Spinal cord (tissue), 10 donors: Measurements from ENCODE around the gene HAGH. TPM values are rescaled to one million over a fixed set of nuclear protein-coding genes. Genes with fewer than 3 reads are reported as not detected.

Source experiments
- DNase-seq, 6 donors: peaks; one replicate each; pipeline versions ENCODE4 v3.0.0 to v3.0.0-alpha.2; 2013 to 2015; ENCODE audit warnings: low spot score in 6 of 6, low read depth in 4 of 6
- H3K27ac ChIP-seq: one replicate; pipeline ENCODE4 v1.5.1; 2013; ENCODE audit warnings: low read depth, low read length, control low read depth
- H3K27me3 ChIP-seq: one replicate; pipeline ENCODE4 v1.6.1; 2013; ENCODE audit warnings: low read length; ENCODE audit not compliant: control insufficient read depth, insufficient read depth
- H3K36me3 ChIP-seq: one replicate; pipeline ENCODE4 v1.6.1; 2013; ENCODE audit warnings: low read length; ENCODE audit not compliant: control insufficient read depth, insufficient read depth
- H3K4me1 ChIP-seq: one replicate; pipeline ENCODE4 v1.6.1; 2013; ENCODE audit warnings: low read length; ENCODE audit not compliant: control insufficient read depth, insufficient read depth
- H3K4me3 ChIP-seq: one replicate; pipeline ENCODE4 v1.5.1; 2013; ENCODE audit warnings: low read depth, low read length, control low read depth
- H3K9me3 ChIP-seq: one replicate; pipeline ENCODE4 v1.6.1; 2013; ENCODE audit warnings: low read length; ENCODE audit not compliant: control insufficient read depth, insufficient read depth
- WGBS: methylation state at CpG from one replicate; pipeline ENCODE4 v1.1.5; 2013; ENCODE audit warnings: missing lambda C conversion rate; ENCODE audit not compliant: insufficient coverage; 5-methylcytosine and 5-hydroxymethylcytosine counted together
- polyA plus RNA-seq, 2 donors: library from polyadenylated mRNA; unstranded; fragments of 120-200 nt; gene quantifications; one replicate each; pipeline ENCODE4 v1.2.1, GENCODE V29; 2013; ENCODE audit not compliant: insufficient read length in 2 of 2
- total RNA-seq, 2 donors: library from RNA; depleted of rRNA in 1 of 2; stranded (reverse); fragments of 120-200 nt in 1 of 2; fragments of >200 nt in 1 of 2; gene quantifications; one replicate each; pipeline versions ENCODE4 v1.2.3 to v1.2.4, GENCODE V29; 2013 to 2014
- donor health status: healthy.

HAGH gene
- total and polyA plus RNA-seq, 4 donors: 68.6 to 99.3 (median 90.8) TPM

GRCh38 chr16:1821861-1822611 is 4.6 kb downstream of the HAGH start:
- Histone ChIP-seq H3K36me3 (peaks cover 69% of the 10 kb centered on the region), H3K4me3 (no peak overlapping the region), H3K27ac (no peak overlapping the region), H3K27me3 (no peaks in the 10 kb centered on the region), H3K4me1 (peaks cover 15% of the 10 kb centered on the region), H3K9me3 (no peaks in the 10 kb centered on the region)
- 96% methylated on average over 20 of the region's 24 CpGs for WGBS
- no peak for DNase-seq

GRCh38 chr16:1820946-1821290 is 5.7 kb downstream of the HAGH start:
- DNase-seq: no peak
- peaks cover 14% of the 10 kb centered on the region for H3K4me1 ChIP-seq
- H3K27ac ChIP-seq: no peak overlapping the region
- no peaks in the 10 kb centered on the region for H3K9me3 ChIP-seq
- no peaks in the 10 kb centered on the region for H3K27me3 ChIP-seq
- 95% methylated on average over 12 of the region's 12 CpGs for WGBS
- peaks cover 80% of the 10 kb centered on the region for H3K36me3 ChIP-seq
- no peak overlapping the region for H3K4me3 ChIP-seq

GRCh38 chr16:1820096-1820945 is 6.3 kb downstream of the HAGH start:
- Histone ChIP-seq H3K27me3 (no peaks in the 10 kb centered on the region), H3K36me3 (peaks cover 84% of the 10 kb centered on the region), H3K4me3 (no peak overlapping the region), H3K9me3 (no peaks in the 10 kb centered on the region), H3K27ac (no peak overlapping the region), H3K4me1 (peaks cover 8% of the 10 kb centered on the region)
- no peak for DNase-seq
- 94% methylated on average over 21 of the region's 25 CpGs for WGBS

GRCh38 chr16:1819611-1820010 is 7.0 kb downstream of the HAGH start:
- Histone ChIP-seq H3K4me1 (peaks cover 3% of the 10 kb centered on the region), H3K27me3 (no peaks in the 10 kb centered on the region), H3K27ac (no peak overlapping the region), H3K9me3 (no peaks in the 10 kb centered on the region), H3K4me3 (no peak overlapping the region), H3K36me3 (peaks cover 80% of the 10 kb centered on the region)
- WGBS: 97% methylated on average over 10 of the region's 15 CpGs
- DNase-seq: no peak

GRCh38 chr16:1818873-1819525 is 7.6 kb downstream of the HAGH start:
- H3K4me1 ChIP-seq: peaks cover 3% of the 10 kb centered on the region
- H3K9me3 ChIP-seq: no peaks in the 10 kb centered on the region
- no peak overlapping the region for H3K27ac ChIP-seq
- no peaks in the 10 kb centered on the region for H3K27me3 ChIP-seq
- no peak for DNase-seq
- 92% methylated on average over 34 of the region's 35 CpGs for WGBS
- H3K36me3 ChIP-seq: peaks cover 82% of the 10 kb centered on the region
- no peak overlapping the region for H3K4me3 ChIP-seq

DNA sequence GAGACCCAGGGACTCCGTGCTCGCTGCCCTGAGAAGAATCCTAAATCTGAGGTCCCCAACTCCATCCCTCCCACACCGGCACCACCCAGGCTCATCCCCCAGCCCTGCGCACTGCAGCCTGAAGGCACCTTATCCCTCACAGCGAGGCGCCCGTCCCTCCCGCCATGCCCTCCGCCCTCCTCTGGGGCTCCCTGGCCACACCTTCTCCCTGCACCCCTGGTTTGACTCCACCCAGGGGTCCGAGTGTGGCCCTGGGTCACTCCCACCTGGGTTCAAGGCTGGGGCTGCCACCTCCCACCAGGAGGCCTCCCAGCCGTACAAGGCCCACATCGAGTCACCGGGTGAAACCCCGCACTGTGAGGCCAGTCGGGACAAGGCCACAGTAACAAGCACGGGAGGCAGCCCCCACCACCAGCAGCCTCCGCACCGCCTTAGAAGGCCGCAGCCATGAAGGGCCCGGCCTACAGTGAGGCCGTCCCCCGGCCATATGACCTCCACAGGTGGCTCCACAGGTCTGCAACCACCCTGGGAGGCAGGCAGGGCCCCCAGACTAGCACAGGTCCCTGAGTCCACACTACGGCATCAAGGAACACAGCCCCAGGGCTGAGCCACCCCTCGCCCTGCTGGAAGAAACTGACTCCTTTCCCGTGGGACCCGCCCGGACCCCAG is 8.3 kb downstream of the HAGH start:
- Histone ChIP-seq H3K27me3 (no peaks in the 10 kb centered on the region), H3K36me3 (peaks cover 86% of the 10 kb centered on the region), H3K4me1 (no peaks in the 10 kb centered on the region), H3K4me3 (no peak overlapping the region), H3K27ac (no peak overlapping the region), H3K9me3 (no peaks in the 10 kb centered on the region)
- 96% methylated on average over 27 of the region's 27 CpGs for WGBS
- no peak for DNase-seq

- WGBS: 95% methylated on average over 16 of the region's 17 CpGs
- H3K9me3 ChIP-seq: no peaks in the 10 kb centered on the region
- no peaks in the 10 kb centered on the region for H3K4me1 ChIP-seq
- H3K27ac ChIP-seq: no peak overlapping the region
- DNase-seq: no peak
- peaks cover 86% of the 10 kb centered on the region for H3K36me3 ChIP-seq
- H3K27me3 ChIP-seq: no peaks in the 10 kb centered on the region
- no peak overlapping the region for H3K4me3 ChIP-seq
These were observed 8.9 kb downstream of the HAGH start for GRCh38 chr16:1817716-1818115.

- 91% methylated on average over 9 of the region's 9 CpGs for WGBS
- no peak for DNase-seq
- H3K4me3 ChIP-seq: no peak overlapping the region
- no peak overlapping the region for H3K27ac ChIP-seq
- no peaks in the 10 kb centered on the region for H3K27me3 ChIP-seq
- no peaks in the 10 kb centered on the region for H3K4me1 ChIP-seq
- H3K36me3 ChIP-seq: peaks cover 84% of the 10 kb centered on the region
- no peaks in the 10 kb centered on the region for H3K9me3 ChIP-seq
These were observed 9.4 kb downstream of the HAGH start for GRCh38 chr16:1817276-1817589.

DNA sequence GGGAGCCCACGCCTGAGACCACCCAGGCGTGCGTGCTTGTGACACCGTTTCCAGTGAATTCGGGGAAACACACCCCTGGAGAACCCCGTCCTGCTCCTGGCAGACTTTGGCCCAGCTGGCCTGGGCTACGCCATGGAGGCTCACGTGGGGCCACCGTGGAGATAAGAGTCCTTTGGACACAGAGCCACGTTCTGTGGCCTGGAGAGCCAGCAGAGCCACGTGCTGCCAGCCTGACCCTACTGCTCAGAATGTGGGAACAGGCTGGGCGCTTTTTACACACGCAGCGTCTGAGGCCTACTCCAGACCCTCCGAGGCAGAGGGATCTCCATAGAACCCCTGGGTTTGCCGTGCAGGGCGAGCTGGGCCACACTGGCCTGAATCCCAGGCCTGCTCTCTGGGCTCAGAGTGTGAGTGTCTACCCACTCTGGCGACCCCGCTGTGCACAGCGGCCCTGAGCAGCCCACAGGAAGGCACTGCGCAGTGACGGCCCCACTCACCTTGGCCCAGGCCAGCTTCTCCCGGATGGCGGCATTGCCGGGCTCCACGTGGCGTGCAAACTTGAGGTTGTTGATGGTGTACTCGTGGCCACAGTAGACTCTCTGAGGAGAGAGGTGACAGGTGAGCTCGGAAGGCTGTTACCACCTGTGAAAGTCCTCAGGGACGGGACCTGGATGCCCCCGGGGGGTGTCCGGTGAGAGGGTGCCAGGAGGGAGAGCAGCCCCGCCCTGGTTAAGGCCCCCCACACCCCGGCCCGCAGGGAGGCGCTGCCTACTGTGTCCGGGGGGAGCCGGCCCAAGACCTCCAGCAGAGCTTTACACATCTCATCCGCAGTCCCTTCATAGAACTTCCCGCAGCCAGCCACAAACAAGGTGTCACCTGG is 10.0 kb downstream of the HAGH start:
- H3K27ac ChIP-seq: no peak overlapping the region
- WGBS: 96% methylated on average over 35 of the region's 40 CpGs
- H3K4me3 ChIP-seq: no peak overlapping the region
- H3K27me3 ChIP-seq: no peaks in the 10 kb centered on the region
- no peaks in the 10 kb centered on the region for H3K4me1 ChIP-seq
- H3K36me3 ChIP-seq: peaks cover 78% of the 10 kb centered on the region
- no peaks in the 10 kb centered on the region for H3K9me3 ChIP-seq
- DNase-seq: no peak
